ENCODE data around the gene KANSL2.

DNA sequence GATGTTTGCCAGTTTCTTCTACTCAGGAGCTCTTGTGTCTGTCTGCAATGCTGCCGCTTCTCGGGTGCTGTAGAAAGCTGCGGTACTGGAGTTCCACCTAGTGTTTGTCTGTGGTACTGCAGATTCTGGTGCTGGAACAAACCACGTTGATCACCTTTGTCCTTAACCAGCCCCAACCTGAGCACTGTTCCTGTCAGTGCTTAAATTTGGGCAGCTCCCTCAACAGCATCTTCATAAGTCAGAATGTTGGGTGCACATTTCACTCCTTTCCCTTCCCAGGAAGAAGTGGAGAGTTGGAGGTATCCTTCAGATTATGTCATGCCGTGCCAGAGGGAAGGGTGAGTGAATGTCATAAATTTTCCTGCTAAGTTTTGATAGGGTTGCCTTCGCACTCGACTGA is 63.5 kb downstream of the KANSL2 start:
- TF ChIP-seq, protein P1, sequence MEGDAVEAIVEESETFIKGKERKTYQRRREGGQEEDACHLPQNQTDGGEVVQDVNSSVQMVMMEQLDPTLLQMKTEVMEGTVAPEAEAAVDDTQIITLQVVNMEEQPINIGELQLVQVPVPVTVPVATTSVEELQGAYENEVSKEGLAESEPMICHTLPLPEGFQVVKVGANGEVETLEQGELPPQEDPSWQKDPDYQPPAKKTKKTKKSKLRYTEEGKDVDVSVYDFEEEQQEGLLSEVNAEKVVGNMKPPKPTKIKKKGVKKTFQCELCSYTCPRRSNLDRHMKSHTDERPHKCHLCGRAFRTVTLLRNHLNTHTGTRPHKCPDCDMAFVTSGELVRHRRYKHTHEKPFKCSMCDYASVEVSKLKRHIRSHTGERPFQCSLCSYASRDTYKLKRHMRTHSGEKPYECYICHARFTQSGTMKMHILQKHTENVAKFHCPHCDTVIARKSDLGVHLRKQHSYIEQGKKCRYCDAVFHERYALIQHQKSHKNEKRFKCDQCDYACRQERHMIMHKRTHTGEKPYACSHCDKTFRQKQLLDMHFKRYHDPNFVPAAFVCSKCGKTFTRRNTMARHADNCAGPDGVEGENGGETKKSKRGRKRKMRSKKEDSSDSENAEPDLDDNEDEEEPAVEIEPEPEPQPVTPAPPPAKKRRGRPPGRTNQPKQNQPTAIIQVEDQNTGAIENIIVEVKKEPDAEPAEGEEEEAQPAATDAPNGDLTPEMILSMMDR (IDR thresholded peaks at IDR 0.05) = peak; percentile 86 to 96 (median 92)
- TF ChIP-seq POLR2AphosphoS5 (IDR thresholded peaks at IDR 0.05) (no peak), POLR2A (IDR thresholded peaks at IDR 0.05) (no peak)

Data from prostate gland (tissue), 2 donors.